GM13977 (cell line): ENCODE results near the gene MARCHF10.

ENCODE experiments used
- DNase-seq: peaks from one replicate; pipeline ENCODE4 v3.0.0; 2012; ENCODE audit warnings: low spot score
- in situ Hi-C: fragments of 300-500 bp; cut with MboI; formaldehyde crosslinking; loops from one replicate; pipeline ENCODE4 v1.12.0; 2022; ENCODE audit warnings: low sequenced_read_pairs, low pct_unique_long_range_greater_than_20kb, mixed read lengths, inconsistent platforms; ENCODE audit not compliant: unreplicated experiment
- TF ChIP-seq, protein P1 (sequence below): IDR thresholded peaks from 2 replicates; pipeline ENCODE4 v1.5.1; 2012; ENCODE audit warnings: mild to moderate bottlenecking, control low read depth; ENCODE audit not compliant: insufficient read depth; ENCODE audit errors: extremely low read depth, missing control alignments

MARCHF10 gene

DNA sequence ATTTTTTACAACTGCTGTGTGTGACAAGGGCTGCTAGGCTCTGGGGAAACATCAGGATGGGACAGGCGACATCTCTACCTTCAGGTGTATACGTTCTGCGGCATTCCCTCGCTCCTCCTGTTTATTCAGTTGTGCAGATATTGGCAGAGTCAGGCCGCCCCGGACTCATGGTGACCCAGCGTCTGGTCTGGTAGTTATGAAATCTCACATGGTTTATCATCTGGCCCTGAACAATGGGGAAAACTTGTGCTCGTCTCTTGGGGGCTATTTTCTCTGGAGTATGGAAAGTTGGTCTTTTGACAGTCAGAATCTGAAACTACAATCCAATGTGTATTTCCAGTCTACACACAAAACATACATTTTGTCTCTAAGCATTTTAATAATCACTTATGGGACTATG lies 3.3 kb downstream of the MARCHF10 start:
- in situ Hi-C loops: loop anchor here (10.0 kb wide), 1 partner anchor 60 kb away; no protein-coding TSS in a partner anchor
- no peak for DNase-seq
- TF ChIP-seq, protein P1, sequence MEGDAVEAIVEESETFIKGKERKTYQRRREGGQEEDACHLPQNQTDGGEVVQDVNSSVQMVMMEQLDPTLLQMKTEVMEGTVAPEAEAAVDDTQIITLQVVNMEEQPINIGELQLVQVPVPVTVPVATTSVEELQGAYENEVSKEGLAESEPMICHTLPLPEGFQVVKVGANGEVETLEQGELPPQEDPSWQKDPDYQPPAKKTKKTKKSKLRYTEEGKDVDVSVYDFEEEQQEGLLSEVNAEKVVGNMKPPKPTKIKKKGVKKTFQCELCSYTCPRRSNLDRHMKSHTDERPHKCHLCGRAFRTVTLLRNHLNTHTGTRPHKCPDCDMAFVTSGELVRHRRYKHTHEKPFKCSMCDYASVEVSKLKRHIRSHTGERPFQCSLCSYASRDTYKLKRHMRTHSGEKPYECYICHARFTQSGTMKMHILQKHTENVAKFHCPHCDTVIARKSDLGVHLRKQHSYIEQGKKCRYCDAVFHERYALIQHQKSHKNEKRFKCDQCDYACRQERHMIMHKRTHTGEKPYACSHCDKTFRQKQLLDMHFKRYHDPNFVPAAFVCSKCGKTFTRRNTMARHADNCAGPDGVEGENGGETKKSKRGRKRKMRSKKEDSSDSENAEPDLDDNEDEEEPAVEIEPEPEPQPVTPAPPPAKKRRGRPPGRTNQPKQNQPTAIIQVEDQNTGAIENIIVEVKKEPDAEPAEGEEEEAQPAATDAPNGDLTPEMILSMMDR: no peak

DNA sequence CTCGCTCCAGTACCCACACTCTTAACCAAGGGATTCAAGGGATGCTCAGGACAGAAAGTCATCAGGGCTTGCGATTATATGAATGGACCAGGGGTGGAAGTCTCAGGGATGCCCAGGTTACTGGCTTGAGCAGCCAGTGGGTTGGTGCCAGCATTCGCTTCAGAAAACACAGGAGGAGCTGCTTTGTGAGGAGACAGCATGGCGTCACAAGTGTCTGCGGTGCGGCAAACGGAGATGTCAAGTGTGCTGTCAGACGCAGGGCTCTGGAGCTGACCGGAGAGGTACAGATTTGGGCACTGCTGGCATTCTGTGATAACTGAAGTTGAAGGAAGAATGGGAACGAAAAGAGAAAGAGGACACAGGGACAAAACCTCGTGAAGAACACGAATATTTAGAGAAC lies 4.1 kb downstream of the MARCHF10 start:
- no peak for DNase-seq
- TF ChIP-seq, protein P1: no peak
- in situ Hi-C loops: loop anchor here (10.0 kb wide), 1 partner anchor 59 kb away; no protein-coding TSS in a partner anchor

DNA sequence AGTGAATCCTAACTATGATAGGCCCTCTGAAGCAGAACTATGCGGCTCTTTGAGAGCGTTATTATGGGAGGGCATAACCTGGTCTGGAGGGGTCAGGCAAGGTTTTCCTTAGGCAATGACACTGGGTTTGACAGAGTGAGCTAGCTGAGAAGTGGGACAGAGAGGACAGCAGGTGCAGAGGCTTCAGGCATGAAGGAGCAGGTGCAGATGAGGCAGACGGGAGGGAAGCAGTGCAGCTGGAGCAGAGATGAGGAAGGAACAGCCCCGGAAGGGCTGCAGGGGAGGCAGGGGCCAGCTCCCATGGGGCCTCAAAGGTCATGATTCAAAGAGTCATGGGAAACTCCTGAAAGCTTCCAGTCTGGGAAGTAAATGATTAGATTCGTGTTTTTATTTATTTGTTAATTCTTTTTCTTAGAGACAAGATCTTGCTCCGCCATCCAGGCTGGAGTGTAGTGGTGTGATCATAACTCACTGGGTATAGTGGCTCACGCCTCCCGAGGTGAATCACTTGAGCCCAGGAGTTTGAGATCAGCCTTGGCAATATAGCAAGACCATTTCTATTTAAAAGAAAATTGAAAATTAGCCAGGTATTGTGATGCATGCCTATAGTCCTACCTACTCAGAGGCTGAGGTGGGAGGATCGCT lies 5.4 kb downstream of the MARCHF10 start:
- in situ Hi-C loops: loop anchor here (10.0 kb wide), 1 partner anchor 58 kb away; no protein-coding TSS in a partner anchor
- no peak for DNase-seq
- TF ChIP-seq, protein P1: no peak

DNA sequence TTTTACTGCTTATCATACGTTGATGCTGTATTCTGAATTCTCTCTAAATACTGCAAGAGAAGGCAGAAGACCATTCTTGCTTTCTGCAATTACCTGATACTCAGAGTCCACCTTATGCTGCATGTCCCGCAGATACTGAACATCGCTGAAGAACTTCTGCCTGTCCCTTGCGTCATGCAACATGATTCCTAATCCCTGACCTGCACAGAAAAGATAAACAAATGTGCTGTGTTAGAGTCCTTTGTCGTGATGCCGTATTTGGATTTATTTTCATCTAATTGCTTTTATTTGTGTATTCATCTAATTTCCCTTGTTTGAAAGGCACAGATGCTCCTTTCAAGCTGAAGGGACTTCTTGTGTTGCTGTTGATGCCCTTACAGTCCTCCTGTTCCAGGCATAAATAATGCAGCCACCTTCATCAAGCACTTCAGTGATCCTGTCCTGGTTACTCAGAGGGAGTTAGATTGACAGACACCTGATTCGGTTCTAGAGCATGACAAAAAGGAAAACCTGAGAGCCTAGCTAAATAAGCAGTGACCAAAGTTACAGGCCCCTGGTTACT lies 6.5 kb downstream of the MARCHF10 start:
- DNase-seq: no peak
- TF ChIP-seq, protein P1: no peak
- in situ Hi-C loops: loop anchor here (10.0 kb wide), 1 partner anchor 57 kb away; no protein-coding TSS in a partner anchor

DNA sequence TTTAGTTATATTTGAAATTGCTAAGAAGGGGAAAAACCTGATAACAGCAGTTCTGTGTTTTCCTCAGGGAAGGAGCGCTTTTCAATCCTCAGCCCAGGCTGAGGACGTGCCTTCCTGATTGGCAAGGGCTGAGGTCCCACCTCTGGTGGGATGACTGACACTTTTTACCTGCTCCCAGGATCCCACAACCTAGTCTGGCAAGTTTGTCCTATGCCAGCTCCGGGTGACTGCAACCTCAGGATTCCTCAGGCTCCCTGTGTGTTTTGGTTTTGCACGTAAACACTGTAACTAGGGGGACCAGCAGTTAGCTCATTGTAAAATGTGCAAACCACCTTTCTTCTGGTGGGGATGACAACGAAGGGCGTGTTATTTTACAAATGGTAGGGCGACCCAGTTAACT lies 7.5 kb downstream of the MARCHF10 start:
- no peak for DNase-seq

DNA sequence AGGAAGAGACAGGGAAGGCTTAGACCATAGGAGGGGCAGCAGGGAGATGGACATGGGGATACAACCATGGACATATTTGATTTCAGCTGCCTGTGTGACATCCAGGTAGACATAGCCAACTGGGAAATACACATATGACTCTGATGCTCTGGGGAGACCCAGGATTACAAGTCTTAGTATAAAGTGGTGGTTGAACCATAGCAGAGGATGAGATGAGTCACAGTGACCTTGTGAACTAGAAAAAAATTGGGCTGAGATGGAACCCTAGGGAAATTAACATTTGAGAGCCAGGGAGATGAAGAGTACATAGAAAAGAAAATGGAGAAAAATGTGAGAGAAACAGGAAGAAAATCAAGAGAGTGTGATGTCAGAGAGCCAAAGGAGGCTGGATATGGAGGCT lies 10.2 kb downstream of the MARCHF10 start:
- DNase-seq: no peak
- TF ChIP-seq, protein P1: no peak
- in situ Hi-C loops: no loop called here

More for the DNA sequence above, 7.5 kb downstream of the MARCHF10 start:
- in situ Hi-C loops: loop anchor here (10.0 kb wide), 1 partner anchor 56 kb away; no protein-coding TSS in a partner anchor
- TF ChIP-seq, protein P1: no peak
